GM18498 (cell line): ENCODE results near the gene SEC16B.
"Not testable (repeated sequence)": the region's sequence is repeated elsewhere in the genome, so short reads cannot be mapped to it uniquely, and the experiment has no call there.

Experiments
- ATAC-seq: cut with Tn5 transposase; IDR thresholded peaks from one replicate; pipeline ENCODE4 v1.9.1; 2021; ENCODE audit warnings: mild to moderate bottlenecking, moderate library complexity; ENCODE audit not compliant: unreplicated experiment

Gene SEC16B, protein sequence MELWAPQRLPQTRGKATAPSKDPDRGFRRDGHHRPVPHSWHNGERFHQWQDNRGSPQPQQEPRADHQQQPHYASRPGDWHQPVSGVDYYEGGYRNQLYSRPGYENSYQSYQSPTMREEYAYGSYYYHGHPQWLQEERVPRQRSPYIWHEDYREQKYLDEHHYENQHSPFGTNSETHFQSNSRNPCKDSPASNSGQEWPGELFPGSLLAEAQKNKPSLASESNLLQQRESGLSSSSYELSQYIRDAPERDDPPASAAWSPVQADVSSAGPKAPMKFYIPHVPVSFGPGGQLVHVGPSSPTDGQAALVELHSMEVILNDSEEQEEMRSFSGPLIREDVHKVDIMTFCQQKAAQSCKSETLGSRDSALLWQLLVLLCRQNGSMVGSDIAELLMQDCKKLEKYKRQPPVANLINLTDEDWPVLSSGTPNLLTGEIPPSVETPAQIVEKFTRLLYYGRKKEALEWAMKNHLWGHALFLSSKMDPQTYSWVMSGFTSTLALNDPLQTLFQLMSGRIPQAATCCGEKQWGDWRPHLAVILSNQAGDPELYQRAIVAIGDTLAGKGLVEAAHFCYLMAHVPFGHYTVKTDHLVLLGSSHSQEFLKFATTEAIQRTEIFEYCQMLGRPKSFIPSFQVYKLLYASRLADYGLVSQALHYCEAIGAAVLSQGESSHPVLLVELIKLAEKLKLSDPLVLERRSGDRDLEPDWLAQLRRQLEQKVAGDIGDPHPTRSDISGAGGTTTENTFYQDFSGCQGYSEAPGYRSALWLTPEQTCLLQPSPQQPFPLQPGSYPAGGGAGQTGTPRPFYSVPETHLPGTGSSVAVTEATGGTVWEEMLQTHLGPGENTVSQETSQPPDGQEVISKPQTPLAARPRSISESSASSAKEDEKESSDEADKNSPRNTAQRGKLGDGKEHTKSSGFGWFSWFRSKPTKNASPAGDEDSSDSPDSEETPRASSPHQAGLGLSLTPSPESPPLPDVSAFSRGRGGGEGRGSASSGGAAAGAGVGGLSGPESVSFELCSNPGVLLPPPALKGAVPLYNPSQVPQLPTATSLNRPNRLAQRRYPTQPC

DNA sequence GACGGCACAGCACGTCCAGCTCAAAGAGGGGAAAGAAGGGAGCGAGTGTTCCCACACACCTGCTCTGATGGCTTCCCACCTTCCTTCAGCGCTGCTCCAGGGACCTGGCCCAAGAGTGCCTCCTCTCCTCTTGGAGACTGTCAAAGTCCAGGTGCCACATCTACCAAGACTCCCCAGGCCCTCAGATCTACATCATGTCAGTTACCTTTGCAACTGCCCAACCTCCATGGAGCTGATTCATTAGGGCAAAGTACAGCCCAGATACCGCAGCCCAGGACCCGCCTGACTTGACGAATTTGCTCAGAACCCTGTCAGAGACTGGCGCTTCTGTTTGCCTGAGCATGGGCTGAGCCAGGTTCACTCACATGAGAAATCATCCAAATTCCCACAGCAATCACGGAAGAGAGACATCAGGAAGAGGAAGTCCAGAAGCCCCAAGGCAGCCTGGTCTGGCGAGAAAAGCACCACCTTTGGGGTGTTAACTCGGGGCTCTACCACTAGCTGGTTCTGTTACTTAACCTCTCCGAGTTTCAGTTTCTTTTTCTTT lies at the start of gene SEC16B:
TSS of gene SEC16B (minus strand) at position 234 of the 547 bp plus-strand sequence. CDS start 2,077 bp downstream, outside the sequence.
- ATAC-seq = no peak

DNA sequence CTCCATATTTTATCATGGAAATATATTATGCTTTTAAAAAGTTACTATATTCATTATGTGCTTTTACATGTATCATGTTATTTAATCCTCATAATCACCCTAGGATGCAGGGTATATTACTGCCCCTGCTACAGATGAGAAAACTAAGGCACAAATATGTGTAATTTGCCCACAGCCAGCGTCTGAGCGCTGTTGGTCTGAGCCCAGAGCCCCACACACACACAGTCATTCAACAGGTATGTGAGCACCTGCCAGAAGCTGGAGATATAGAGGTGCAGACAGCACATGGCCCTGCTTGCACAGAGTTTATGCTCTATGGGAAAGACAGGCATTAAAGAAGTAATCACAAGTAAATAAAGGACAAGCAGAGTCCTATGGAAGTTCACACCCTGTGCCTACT lies 49.8 kb upstream of the SEC16B start:
- ATAC-seq = no peak

DNA sequence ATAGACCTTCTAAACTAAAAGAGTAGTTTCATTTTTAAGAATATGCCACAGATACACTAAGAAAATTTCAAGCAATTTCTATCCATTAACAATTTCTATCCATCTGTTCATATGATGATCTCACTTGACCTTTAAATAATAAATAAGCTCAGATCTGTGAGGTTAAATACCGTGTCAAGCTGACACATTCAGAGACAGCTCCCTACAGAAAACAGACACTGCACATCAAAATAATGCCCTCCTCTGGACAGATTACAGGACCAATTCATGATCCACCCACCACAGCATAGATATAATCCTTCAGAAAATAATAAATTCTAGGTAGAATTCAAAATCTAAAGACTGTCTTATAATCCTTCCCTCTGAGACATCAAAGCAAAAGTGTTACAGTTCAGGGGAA lies 49.4 kb upstream of the SEC16B start:
- ATAC-seq = no peak

DNA sequence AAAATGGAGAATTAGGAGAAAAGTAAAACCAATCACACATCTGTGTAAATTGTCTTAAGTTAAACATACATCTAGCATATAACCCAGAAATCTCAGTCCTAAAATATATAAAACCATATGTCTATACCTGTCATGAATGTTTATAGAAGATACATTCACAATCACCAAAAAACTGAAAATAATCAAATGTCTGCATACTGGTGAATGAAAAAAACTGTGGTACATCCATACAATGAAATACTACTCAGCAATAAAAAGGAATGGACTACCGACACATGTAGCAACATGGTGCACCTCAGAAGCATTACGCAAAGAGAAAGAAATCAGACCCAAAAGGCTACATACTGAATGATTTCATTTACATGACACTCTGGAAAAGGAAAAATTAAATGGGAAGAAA lies 47.7 kb upstream of the SEC16B start:
- ATAC-seq = no peak

DNA sequence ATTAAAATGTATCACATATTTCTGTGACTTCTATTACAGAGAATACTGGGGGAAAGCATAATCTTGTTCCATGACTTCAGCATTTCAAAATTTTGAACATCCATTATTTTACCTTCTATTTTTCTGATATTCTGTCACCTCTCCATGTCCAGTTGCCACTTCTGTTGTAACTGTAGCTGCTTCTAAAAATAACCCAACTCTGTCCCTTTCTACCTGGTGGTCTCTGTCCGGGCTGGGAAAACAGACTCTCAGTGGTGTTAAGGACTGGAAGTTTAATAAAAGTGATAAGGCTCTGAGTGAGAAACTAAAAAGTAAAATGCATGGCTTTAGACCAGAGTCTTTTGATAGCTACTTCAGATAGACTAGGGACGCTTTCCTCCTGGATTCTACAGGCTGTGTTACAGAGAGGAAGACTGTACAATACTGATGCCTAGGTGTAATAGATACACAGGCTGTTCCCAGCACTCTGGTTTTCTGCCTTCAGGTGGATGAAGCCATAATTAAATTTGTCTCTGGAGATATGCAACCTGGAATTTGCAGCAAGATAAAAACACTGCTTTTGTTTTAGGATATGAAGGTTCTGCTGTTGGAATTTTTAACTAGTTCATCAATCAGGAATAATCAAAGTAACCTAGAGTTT lies 42.1 kb upstream of the SEC16B start:
- no peak for ATAC-seq

DNA sequence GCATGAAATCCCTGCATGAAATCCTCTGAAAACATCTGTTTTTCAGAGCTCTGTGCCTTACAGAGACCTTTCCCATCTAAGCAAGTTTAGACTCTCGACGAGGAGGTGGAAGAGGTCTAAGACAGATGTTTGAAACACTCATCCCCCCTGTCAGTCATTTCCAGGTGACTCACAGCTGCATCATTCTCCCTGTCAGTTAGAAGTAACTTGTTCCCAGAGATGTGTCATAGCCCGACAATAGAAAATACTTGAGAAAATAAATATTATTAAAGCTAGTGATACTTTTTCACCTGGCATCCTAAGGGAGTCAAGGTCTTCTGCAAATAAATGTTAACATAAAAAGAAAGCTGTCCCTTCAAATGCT lies 41.6 kb upstream of the SEC16B start:
- ATAC-seq = no peak

DNA sequence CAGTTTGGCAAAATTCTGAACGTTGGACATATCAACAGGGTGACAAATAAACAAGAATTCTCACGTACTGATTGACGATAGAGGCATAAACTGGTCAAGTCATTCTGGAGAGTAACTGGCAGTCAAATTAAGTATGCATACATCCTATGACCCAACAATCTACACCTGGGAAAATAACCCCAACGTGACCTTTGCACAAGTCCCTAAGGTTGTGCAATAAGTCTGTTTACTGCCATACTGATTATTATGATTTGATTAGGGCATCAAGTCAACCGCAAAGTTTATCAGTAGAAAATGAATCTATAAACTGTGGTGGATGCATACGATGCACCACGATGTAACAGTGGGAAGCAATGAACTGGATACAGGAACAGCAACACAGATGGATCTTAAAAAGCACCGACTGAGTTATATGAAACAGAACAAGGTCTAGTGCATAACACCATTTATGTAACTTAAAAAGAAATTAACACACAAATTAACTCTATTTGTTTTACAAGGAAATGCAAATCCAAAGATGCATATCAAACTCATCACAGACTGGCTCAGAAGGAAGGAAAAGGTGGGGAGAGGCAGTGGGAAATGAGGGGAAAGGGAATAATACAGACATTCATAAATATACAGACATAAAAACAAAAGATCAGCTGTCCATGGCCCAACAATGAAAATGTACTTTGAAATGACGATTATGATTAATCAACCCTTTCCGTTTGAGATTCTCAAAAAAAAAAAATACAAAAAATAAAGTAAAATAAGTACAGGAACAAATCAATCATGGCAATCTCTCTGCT lies 41.0 kb upstream of the SEC16B start:
- ATAC-seq = no peak

DNA sequence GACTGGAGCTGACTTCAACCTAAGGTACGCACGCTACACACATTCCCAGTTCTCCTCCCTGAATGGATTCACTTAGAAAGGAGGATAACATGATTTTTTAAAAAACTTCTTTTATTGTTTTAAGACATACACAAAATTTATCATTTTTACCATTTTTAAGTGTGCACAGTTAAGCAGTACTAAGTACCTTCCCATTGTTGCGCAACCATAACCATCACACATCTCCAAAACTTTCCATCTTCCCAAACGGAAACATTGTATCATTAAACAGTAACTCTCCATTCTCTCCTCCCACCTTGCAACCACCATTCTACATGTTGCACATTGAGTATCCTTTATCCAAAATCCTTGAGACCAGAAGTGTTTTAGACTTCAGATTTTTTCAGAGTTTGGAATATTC lies 36.2 kb upstream of the SEC16B start:
- ATAC-seq = no peak

DNA sequence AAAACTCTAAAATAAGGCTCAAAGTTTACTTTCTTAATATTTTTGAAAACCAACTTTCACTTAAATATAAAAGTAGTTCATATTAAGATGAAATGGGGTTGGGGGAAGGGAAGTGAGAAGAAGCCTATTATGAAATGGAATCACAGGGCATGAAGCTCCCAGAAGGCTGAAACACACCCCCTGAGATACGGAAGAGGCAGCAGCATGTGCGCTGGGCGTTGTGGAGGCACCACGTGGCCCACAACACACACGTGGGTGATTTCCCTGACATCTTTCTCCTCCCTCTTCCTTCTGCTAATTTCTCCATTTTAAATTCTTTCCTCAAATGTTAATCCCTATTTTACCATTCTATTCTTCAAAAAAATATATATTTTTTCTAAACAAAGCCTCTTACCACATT lies 35.6 kb upstream of the SEC16B start:
- no peak for ATAC-seq

DNA sequence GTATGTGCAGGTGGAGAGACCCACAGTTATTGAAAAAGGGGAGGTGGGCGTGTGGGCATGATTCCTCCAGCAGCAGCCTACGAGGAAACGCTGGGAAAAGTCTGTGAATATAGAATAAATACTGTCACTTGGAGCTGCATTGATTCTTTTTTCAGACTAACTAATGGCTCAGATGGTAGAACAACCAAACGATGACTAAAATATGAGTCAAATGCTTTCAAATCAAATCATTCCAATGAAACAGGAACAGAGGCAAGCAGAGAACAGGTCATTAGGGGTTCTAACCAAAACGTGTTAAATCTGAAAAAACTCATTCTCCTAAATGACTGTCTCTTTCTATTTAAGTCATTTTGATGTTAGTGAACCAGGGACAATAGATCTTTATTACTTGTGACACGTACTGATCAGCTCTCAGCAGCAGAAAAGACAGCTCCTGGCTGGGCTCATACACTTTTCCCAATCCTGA lies 35.1 kb upstream of the SEC16B start:
- ATAC-seq = peak; percentile 36

DNA sequence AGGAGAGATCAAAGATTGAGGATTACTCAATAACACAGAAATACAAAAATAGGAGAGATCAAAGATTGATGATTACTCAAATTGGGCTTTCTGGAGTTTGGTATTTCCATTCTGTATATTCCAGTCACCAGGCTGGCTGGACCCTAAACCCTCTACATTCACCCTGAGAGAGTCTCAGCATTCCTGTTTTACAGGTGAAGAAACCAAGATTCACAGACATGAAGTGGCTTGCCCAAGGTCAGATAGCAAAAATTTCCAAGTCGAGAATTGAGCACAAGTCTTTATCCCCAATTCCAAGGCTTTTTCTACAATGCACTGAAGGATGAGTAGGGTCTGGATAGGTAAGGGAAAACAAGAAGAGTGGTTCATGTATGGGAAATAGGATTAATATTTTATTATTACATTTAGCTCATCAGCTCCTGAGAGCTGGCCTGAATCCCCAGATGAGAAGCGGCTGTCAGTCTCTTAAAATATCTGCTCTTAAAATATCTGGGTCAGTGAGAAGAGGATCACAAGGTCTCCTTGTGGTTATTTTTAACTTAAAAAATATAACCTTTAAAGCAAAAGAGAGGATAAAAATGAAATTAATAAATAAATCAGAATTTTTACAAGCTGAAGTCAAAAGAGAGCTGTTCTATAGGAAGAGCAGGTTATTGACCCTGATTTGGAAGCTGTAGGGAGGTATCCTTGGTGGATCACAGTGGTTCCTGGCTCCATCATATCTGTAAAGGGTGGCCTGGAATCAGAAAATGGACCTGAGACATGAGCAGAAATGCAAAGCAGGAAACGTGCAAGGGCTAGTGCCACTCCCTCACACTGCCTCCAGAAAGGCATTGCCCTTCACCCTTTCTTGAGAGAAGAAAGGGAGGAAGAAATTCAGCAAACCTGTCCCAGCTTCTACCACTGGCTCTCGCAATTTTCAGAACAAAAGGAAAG lies 29.1 kb upstream of the SEC16B start:
- no peak for ATAC-seq

DNA sequence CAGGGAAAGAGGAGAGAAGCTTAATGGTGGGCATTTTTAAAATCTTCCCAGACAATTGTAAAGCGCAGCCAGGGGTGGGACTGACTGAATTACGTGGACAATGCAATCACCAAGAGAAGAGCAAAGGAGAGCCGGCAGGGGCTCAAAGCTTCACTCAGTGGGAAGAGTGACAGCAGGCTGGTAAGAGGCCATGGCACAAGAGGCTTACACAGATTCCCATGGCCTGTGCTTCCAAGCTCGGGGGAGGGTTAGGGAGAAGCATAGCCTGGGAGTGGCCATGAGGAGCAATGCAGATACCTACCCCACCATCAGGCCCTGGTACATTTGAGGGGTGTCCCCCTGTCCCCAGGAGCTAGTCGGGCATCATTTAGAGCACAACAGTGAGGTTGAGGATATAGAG lies 27.1 kb upstream of the SEC16B start:
- ATAC-seq = no peak

DNA sequence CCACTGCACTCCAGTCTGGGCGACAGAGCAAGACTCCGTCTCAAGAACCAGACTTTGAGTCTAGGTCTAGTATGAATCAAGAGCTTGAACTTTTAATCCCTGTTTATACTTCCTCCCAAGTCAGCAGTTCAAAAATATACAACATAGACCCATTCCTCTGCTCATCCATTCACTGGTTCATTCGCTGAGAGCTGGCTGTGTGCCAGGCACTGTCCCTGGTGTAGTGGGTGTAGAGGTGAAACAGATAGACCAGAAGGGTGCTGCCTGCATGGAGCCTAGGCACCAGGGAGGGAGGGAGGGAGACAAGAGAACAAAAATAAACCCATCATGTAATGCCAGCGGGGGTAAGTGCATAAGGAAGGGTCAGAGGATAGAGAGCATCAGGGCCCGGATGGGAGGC lies 25.5 kb upstream of the SEC16B start:
- ATAC-seq = no peak

DNA sequence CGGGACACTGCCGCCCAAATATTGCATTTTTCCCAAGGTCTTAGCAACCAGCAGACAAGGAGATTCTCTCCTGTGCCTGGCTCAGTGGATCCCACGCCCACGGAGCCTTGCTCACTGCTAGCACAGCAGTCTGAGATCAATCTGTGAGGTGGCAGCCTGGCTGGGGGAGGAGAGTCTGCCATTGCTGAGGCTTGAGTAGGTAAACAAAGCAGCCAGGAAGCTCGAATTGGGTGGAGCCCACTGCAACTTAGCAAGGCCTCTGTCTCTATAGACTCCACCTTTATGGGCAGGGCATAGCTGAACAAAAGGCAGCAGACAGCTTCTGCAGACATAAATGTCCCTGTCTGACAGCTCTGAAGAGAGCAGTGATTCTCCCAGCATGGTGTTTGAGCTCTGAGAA lies 16.4 kb upstream of the SEC16B start:
- not testable (repeated sequence) for ATAC-seq

DNA sequence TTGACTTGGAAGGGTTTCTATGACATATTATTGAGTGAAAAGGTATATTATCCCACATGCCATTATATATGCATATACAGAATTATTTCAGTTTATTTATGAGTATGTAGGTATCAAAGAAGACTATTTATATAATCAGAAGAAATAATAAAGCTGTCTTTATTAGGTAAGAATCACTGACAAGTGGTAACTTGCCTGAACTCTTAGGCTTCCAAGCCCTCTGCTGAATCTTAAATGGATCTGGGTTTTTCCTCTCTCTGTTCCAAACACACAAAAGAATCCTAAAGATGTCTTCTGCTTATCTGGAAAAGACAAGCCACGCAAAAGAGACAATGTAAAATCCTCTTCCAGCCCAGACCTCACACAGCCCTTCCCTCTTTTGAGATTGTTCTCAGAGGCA lies 14.9 kb upstream of the SEC16B start:
- no peak for ATAC-seq

DNA sequence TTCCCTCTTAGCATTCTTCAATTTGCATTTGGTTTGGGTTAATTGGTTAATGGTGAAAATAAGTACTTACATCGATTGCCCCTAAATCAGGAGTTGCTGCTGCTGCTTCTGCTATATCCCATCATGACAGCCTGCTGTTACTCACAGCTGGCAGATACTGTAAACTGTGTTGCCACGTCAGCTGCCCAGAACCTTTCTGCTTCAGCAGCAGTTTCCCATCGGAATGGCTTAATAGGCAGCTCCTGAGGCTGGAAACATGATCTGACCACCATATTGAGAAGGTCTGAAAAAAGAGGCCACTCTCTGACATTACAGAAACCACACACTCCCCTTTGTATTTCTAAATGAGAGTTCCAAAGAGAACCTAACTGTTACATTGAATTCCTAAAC lies 14.3 kb upstream of the SEC16B start:
- ATAC-seq = no peak

DNA sequence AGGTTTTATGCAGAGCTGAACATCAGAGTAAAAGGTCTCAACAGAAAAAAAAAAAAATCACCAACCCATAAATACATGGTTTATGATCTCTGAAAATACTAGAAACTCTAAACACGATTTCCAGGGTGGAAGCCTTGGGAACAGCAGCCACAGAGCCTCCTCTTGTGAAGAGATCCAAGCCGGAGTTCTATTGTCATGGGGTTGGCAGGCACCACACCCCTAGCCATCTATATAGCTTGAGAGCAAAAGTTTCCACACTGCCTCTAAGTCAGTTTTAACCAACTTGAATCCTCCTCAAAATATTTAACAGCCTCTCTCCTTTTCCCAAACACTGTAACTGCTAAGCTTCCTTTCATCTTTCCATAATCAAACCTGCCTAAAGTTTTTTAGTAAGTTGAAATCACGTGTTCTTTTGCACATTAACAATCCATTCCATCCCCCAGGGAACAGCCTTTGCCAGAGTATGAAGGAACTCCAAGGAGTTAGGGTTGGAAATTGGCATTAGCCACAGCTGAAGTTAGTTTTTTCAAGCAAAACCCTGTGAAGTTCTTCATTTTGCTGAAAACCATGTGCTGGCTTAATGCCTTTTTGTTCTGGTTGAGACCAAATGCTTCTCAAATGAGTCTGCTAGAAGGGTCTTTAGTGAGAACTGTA lies 13.8 kb upstream of the SEC16B start:
- no peak for ATAC-seq

DNA sequence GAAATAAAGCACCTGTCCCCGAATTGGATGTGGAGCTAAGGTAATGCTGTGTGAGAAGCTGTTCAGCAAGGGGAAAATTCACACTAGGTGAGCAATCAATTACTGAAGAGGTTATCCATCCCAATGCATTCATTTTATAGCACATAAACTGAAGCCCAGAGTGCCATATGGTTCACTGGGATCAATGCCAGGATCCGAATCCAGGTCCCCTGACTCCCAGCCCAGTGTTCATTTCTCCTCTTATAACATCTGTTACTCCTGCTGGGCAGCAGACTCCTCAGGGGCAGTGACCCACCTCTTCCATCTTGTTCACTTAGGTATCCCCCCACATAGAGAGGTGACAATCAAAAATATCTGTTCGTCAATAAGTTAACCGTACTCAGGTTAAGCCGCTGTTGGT lies 13.2 kb upstream of the SEC16B start:
- no peak for ATAC-seq

DNA sequence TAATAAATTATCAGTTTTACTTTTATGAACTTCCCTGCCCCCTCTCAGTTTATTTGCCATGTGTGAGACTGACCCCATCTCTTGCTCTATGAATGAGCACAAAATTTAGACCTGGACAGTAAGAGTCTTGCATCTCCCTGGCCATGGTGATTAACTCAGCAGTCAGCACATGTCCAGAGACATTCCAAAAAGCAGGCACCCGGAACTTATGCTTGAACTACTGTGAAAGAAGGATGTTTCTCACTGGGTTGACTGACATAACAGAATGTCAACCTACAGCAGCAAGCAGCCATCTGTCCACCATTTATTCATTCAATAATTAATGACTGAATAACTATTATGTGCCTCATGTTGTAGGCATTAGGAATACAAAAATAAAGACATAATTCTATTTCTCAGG lies 11.3 kb upstream of the SEC16B start:
- no peak for ATAC-seq
